ENCODE measurements around the gene EFNB3.

The EFNB3 gene

GRCh38 chr17:7744416-7744815, 39.4 kb downstream of the EFNB3 start:
- DNase-seq: no peak
- H3K27ac ChIP-seq (ENCODE audit: insufficient read depth, low read length, poor library complexity, severe bottlenecking): no peak overlapping the region
- H3K36me3 ChIP-seq (ENCODE audit: control insufficient read depth, insufficient read depth, low read length): no peaks in the 10 kb centered on the region
- no peak overlapping the region for H3K4me3 ChIP-seq (ENCODE audit: insufficient read depth, low read depth, low read length, poor library complexity, severe bottlenecking)
- no peaks in the 10 kb centered on the region for H3K9me3 ChIP-seq (ENCODE audit: control insufficient read depth, low read length)
- no peaks in the 10 kb centered on the region for H3K4me1 ChIP-seq (ENCODE audit: control insufficient read depth, insufficient read depth, low read length, poor library complexity, severe bottlenecking)
- no peaks in the 10 kb centered on the region for H3K27me3 ChIP-seq (replicated peaks; ENCODE audit: control insufficient read depth, insufficient read depth, low read length, poor library complexity, severe bottlenecking)

GRCh38 chr17:7745748-7746470, 40.9 kb downstream of the EFNB3 start:
- Histone ChIP-seq H3K9me3 (ENCODE audit: control insufficient read depth, low read length) (no peaks in the 10 kb centered on the region), H3K4me3 (ENCODE audit: insufficient read depth, low read depth, low read length, poor library complexity, severe bottlenecking) (no peak overlapping the region), H3K4me1 (ENCODE audit: control insufficient read depth, insufficient read depth, low read length, poor library complexity, severe bottlenecking) (no peaks in the 10 kb centered on the region), H3K36me3 (ENCODE audit: control insufficient read depth, insufficient read depth, low read length) (no peaks in the 10 kb centered on the region), H3K27me3 (replicated peaks; ENCODE audit: control insufficient read depth, insufficient read depth, low read length, poor library complexity, severe bottlenecking) (no peaks in the 10 kb centered on the region), H3K27ac (ENCODE audit: insufficient read depth, low read length, poor library complexity, severe bottlenecking) (no peak overlapping the region)
- DNase-seq: no peak

GRCh38 chr17:7747635-7748071, 42.7 kb downstream of the EFNB3 start:
- no peaks in the 10 kb centered on the region for H3K9me3 ChIP-seq (ENCODE audit: control insufficient read depth, low read length)
- H3K36me3 ChIP-seq (ENCODE audit: control insufficient read depth, insufficient read depth, low read length): no peaks in the 10 kb centered on the region
- no peak overlapping the region for H3K27ac ChIP-seq (ENCODE audit: insufficient read depth, low read length, poor library complexity, severe bottlenecking)
- no peaks in the 10 kb centered on the region for H3K27me3 ChIP-seq (replicated peaks; ENCODE audit: control insufficient read depth, insufficient read depth, low read length, poor library complexity, severe bottlenecking)
- DNase-seq: no peak
- H3K4me1 ChIP-seq (ENCODE audit: control insufficient read depth, insufficient read depth, low read length, poor library complexity, severe bottlenecking): no peaks in the 10 kb centered on the region
- no peak overlapping the region for H3K4me3 ChIP-seq (ENCODE audit: insufficient read depth, low read depth, low read length, poor library complexity, severe bottlenecking)

GRCh38 chr17:7748076-7748775, 43.2 kb downstream of the EFNB3 start:
- Histone ChIP-seq H3K9me3 (ENCODE audit: control insufficient read depth, low read length) (no peaks in the 10 kb centered on the region), H3K4me3 (ENCODE audit: insufficient read depth, low read depth, low read length, poor library complexity, severe bottlenecking) (no peak overlapping the region), H3K4me1 (ENCODE audit: control insufficient read depth, insufficient read depth, low read length, poor library complexity, severe bottlenecking) (no peaks in the 10 kb centered on the region), H3K27me3 (replicated peaks; ENCODE audit: control insufficient read depth, insufficient read depth, low read length, poor library complexity, severe bottlenecking) (no peaks in the 10 kb centered on the region), H3K36me3 (ENCODE audit: control insufficient read depth, insufficient read depth, low read length) (no peaks in the 10 kb centered on the region), H3K27ac (ENCODE audit: insufficient read depth, low read length, poor library complexity, severe bottlenecking) (no peak overlapping the region)
- DNase-seq: no peak

- Histone ChIP-seq H3K36me3 (ENCODE audit: control insufficient read depth, insufficient read depth, low read length) (no peaks in the 10 kb centered on the region), H3K27ac (ENCODE audit: insufficient read depth, low read length, poor library complexity, severe bottlenecking) (no peak overlapping the region), H3K4me3 (ENCODE audit: insufficient read depth, low read depth, low read length, poor library complexity, severe bottlenecking) (no peak overlapping the region), H3K9me3 (ENCODE audit: control insufficient read depth, low read length) (no peaks in the 10 kb centered on the region), H3K27me3 (replicated peaks; ENCODE audit: control insufficient read depth, insufficient read depth, low read length, poor library complexity, severe bottlenecking) (no peaks in the 10 kb centered on the region), H3K4me1 (ENCODE audit: control insufficient read depth, insufficient read depth, low read length, poor library complexity, severe bottlenecking) (no peaks in the 10 kb centered on the region)
- no peak for DNase-seq
These were observed 45.4 kb downstream of the EFNB3 start for GRCh38 chr17:7750321-7750821.

GRCh38 chr17:7754656-7755055, 49.7 kb downstream of the EFNB3 start:
- H3K4me1 ChIP-seq (ENCODE audit: control insufficient read depth, insufficient read depth, low read length, poor library complexity, severe bottlenecking): no peaks in the 10 kb centered on the region
- no peak for DNase-seq
- H3K36me3 ChIP-seq (ENCODE audit: control insufficient read depth, insufficient read depth, low read length): no peaks in the 10 kb centered on the region
- H3K27me3 ChIP-seq (replicated peaks; ENCODE audit: control insufficient read depth, insufficient read depth, low read length, poor library complexity, severe bottlenecking): no peaks in the 10 kb centered on the region
- H3K9me3 ChIP-seq (ENCODE audit: control insufficient read depth, low read length): no peaks in the 10 kb centered on the region
- no peak overlapping the region for H3K4me3 ChIP-seq (ENCODE audit: insufficient read depth, low read depth, low read length, poor library complexity, severe bottlenecking)
- no peak overlapping the region for H3K27ac ChIP-seq (ENCODE audit: insufficient read depth, low read length, poor library complexity, severe bottlenecking)

GRCh38 chr17:7755095-7755890, 50.3 kb downstream of the EFNB3 start:
- H3K4me3 ChIP-seq (ENCODE audit: insufficient read depth, low read depth, low read length, poor library complexity, severe bottlenecking): no peak overlapping the region
- H3K4me1 ChIP-seq (ENCODE audit: control insufficient read depth, insufficient read depth, low read length, poor library complexity, severe bottlenecking): no peaks in the 10 kb centered on the region
- no peak overlapping the region for H3K27ac ChIP-seq (ENCODE audit: insufficient read depth, low read length, poor library complexity, severe bottlenecking)
- H3K9me3 ChIP-seq (ENCODE audit: control insufficient read depth, low read length): no peaks in the 10 kb centered on the region
- no peaks in the 10 kb centered on the region for H3K27me3 ChIP-seq (replicated peaks; ENCODE audit: control insufficient read depth, insufficient read depth, low read length, poor library complexity, severe bottlenecking)
- no peaks in the 10 kb centered on the region for H3K36me3 ChIP-seq (ENCODE audit: control insufficient read depth, insufficient read depth, low read length)
- DNase-seq: no peak

- Histone ChIP-seq H3K27ac (ENCODE audit: insufficient read depth, low read length, poor library complexity, severe bottlenecking) (no peak overlapping the region), H3K36me3 (ENCODE audit: control insufficient read depth, insufficient read depth, low read length) (no peaks in the 10 kb centered on the region), H3K4me1 (ENCODE audit: control insufficient read depth, insufficient read depth, low read length, poor library complexity, severe bottlenecking) (no peaks in the 10 kb centered on the region), H3K9me3 (ENCODE audit: control insufficient read depth, low read length) (no peaks in the 10 kb centered on the region), H3K27me3 (replicated peaks; ENCODE audit: control insufficient read depth, insufficient read depth, low read length, poor library complexity, severe bottlenecking) (no peaks in the 10 kb centered on the region), H3K4me3 (ENCODE audit: insufficient read depth, low read depth, low read length, poor library complexity, severe bottlenecking) (no peak overlapping the region)
- no peak for DNase-seq
These were observed 52.0 kb downstream of the EFNB3 start for GRCh38 chr17:7756968-7757367.
